ENCODE measurements around the gene UTF1. TPM values are rescaled to one million over a fixed set of nuclear protein-coding genes. Genes with fewer than 3 reads are reported as not detected.

The UTF1 gene
- total and polyA plus RNA-seq, 2 experiments from 2014 or later: 12.2 to 51.4 TPM

DNA sequence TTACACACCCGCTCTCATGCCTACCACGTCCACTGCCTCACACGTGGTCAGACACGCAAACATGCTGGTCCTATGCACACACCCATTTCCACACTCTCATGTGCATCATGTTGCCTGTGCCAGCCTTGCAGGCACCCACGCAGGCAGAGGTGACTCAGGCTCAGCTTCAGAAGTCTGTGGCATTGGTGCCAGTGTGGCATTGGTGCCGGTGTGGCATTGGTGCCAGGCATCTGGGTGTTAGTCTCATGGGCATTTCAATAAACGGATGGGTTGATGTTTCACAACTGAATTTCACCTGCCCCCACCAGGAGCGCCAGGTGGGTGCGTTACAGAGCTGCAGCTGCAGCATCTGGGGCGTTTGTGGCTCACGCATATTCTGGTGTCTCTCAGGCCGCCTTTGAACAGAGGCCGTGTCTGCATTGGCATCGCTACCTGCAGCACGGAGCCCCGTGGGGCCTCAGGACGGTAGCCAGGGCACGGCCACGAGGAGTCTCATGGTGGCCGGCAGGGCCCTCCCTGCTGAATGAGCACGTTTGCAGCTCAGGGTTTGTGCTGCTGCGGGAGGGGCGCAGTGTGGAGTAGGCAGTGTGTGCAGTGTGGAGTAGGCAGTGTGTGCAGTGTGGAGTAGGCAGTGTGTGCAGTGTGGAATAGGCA is 45.3 kb upstream of the UTF1 start:
- no peak for ATAC-seq

More for the DNA sequence above, 45.3 kb upstream of the UTF1 start:
- H3K4me2 ChIP-seq: no peak overlapping the region
- Mint-ChIP-seq H3K36me3 (ENCODE audit: low read depth) (peaks cover 13% of the 10 kb centered on the region), H3K27ac (no peak overlapping the region), H3K4me3 (no peak overlapping the region), H3K27me3 (ENCODE audit: insufficient read depth, low read depth, poor library complexity) (peaks cover 3% of the 10 kb centered on the region), H3K9me3 (peaks cover 9% of the 10 kb centered on the region; the same call in 1 of the 3 replicates), H3K4me1 (no peaks in the 10 kb centered on the region)
- no peaks in the 10 kb centered on the region for H3K79me2 ChIP-seq (replicated peaks; ENCODE audit: insufficient read depth)
- no peaks in the 10 kb centered on the region for H3K4me1 ChIP-seq (ENCODE audit: insufficient read depth)
- H4K20me1 ChIP-seq (replicated peaks; ENCODE audit: insufficient read depth): no peaks in the 10 kb centered on the region
- H2AFZ ChIP-seq: no peak overlapping the region
- H3K4me3 ChIP-seq: no peak overlapping the region
- H3K27ac ChIP-seq (ENCODE audit: low read depth): no peak overlapping the region
- no peak for TF ChIP-seq JUNB (IDR thresholded peaks at IDR 0.05; ENCODE audit: unreplicated experiment)
- TF ChIP-seq, protein P1, sequence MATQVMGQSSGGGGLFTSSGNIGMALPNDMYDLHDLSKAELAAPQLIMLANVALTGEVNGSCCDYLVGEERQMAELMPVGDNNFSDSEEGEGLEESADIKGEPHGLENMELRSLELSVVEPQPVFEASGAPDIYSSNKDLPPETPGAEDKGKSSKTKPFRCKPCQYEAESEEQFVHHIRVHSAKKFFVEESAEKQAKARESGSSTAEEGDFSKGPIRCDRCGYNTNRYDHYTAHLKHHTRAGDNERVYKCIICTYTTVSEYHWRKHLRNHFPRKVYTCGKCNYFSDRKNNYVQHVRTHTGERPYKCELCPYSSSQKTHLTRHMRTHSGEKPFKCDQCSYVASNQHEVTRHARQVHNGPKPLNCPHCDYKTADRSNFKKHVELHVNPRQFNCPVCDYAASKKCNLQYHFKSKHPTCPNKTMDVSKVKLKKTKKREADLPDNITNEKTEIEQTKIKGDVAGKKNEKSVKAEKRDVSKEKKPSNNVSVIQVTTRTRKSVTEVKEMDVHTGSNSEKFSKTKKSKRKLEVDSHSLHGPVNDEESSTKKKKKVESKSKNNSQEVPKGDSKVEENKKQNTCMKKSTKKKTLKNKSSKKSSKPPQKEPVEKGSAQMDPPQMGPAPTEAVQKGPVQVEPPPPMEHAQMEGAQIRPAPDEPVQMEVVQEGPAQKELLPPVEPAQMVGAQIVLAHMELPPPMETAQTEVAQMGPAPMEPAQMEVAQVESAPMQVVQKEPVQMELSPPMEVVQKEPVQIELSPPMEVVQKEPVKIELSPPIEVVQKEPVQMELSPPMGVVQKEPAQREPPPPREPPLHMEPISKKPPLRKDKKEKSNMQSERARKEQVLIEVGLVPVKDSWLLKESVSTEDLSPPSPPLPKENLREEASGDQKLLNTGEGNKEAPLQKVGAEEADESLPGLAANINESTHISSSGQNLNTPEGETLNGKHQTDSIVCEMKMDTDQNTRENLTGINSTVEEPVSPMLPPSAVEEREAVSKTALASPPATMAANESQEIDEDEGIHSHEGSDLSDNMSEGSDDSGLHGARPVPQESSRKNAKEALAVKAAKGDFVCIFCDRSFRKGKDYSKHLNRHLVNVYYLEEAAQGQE (IDR thresholded peaks at IDR 0.05; ENCODE audit: unreplicated experiment): no peak
- no peak for TF ChIP-seq STAT1 (IDR thresholded peaks at IDR 0.05; ENCODE audit: unreplicated experiment)
- no peak for TF ChIP-seq CREB1 (CRISPR knock-in tag; IDR thresholded peaks at IDR 0.05; ENCODE audit: low read depth)
- no peak for TF ChIP-seq ZNF331 (CRISPR knock-in tag; IDR thresholded peaks at IDR 0.05; ENCODE audit: low read depth)
- TF ChIP-seq, protein P2, sequence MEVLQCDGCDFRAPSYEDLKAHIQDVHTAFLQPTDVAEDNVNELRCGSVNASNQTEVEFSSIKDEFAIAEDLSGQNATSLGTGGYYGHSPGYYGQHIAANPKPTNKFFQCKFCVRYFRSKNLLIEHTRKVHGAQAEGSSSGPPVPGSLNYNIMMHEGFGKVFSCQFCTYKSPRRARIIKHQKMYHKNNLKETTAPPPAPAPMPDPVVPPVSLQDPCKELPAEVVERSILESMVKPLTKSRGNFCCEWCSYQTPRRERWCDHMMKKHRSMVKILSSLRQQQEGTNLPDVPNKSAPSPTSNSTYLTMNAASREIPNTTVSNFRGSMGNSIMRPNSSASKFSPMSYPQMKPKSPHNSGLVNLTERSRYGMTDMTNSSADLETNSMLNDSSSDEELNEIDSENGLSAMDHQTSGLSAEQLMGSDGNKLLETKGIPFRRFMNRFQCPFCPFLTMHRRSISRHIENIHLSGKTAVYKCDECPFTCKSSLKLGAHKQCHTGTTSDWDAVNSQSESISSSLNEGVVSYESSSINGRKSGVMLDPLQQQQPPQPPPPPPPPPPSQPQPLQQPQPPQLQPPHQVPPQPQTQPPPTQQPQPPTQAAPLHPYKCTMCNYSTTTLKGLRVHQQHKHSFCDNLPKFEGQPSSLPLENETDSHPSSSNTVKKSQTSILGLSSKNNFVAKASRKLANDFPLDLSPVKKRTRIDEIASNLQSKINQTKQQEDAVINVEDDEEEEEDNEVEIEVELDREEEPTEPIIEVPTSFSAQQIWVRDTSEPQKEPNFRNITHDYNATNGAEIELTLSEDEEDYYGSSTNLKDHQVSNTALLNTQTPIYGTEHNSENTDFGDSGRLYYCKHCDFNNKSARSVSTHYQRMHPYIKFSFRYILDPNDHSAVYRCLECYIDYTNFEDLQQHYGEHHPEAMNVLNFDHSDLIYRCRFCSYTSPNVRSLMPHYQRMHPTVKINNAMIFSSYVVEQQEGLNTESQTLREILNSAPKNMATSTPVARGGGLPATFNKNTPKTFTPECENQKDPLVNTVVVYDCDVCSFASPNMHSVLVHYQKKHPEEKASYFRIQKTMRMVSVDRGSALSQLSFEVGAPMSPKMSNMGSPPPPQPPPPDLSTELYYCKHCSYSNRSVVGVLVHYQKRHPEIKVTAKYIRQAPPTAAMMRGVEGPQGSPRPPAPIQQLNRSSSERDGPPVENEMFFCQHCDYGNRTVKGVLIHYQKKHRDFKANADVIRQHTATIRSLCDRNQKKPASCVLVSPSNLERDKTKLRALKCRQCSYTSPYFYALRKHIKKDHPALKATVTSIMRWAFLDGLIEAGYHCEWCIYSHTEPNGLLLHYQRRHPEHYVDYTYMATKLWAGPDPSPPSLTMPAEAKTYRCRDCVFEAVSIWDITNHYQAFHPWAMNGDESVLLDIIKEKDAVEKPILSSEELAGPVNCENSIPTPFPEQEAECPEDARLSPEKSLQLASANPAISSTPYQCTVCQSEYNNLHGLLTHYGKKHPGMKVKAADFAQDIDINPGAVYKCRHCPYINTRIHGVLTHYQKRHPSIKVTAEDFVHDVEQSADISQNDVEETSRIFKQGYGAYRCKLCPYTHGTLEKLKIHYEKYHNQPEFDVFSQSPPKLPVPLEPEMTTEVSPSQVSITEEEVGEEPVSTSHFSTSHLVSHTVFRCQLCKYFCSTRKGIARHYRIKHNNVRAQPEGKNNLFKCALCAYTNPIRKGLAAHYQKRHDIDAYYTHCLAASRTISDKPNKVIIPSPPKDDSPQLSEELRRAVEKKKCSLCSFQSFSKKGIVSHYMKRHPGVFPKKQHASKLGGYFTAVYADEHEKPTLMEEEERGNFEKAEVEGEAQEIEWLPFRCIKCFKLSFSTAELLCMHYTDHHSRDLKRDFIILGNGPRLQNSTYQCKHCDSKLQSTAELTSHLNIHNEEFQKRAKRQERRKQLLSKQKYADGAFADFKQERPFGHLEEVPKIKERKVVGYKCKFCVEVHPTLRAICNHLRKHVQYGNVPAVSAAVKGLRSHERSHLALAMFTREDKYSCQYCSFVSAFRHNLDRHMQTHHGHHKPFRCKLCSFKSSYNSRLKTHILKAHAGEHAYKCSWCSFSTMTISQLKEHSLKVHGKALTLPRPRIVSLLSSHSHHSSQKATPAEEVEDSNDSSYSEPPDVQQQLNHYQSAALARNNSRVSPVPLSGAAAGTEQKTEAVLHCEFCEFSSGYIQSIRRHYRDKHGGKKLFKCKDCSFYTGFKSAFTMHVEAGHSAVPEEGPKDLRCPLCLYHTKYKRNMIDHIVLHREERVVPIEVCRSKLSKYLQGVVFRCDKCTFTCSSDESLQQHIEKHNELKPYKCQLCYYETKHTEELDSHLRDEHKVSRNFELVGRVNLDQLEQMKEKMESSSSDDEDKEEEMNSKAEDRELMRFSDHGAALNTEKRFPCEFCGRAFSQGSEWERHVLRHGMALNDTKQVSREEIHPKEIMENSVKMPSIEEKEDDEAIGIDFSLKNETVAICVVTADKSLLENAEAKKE (CRISPR knock-in tag; IDR thresholded peaks at IDR 0.05): no peak
- TF ChIP-seq POLR2AphosphoS5 (IDR thresholded peaks at IDR 0.05; ENCODE audit: low read depth): no peak
- H3F3A ChIP-seq (replicated peaks; ENCODE audit: low read depth): no peaks in the 10 kb centered on the region
- DNase-seq (ENCODE audit: low spot score): no peak
- no peaks in the 10 kb centered on the region for H3K27me3 ChIP-seq (ENCODE audit: insufficient read depth)
- no peaks in the 10 kb centered on the region for H3K9me2 ChIP-seq (ENCODE audit: insufficient read depth)
- no peaks in the 10 kb centered on the region for H3K36me3 ChIP-seq (ENCODE audit: insufficient read depth)

All from GM23338 (cell line).